ENCODE data around the gene CHRNE.

The CHRNE gene

DNA sequence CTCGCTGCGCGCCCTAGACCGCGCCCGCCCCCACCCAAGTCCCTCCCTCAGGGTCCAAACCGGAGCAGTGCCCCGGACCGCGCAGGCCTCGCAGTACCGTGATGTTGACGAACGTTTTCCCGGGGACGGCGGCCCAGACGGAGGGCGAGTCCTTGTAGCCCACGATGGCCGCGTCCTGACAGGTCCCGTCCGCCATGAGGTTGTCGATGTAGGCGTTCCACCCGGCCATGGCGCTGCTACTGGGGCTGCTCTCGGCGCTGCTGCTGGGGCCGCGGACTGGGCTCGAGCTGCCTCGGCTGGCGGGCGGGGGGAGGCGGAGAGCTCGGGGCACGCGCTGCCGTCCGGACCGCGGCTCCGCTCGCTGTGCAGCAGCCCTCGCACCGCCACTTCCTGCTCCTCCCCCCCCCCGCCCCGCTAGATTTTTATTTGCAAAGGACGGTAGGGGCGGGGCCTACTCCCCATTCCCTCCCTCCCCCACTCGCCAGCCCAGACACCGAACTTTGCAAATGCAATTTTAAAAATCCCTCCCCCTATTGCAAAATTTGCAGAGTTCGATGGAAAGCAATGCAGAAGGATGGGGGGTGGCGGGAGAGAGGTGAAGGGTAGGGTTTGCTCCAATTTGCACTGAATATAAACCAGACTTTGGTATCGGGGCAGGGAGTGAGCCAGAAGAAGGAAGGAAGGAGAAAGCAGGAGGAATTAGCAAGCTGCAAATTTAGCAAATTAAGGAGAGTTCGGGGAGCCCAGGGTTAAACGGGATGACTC lies 45.5 kb upstream of the CHRNE start, which contains the start of gene PFN1:
PFN1 (minus strand) TSS at position 365 of the 765 bp plus-strand sequence; CDS start at position 229, 136 bp downstream.
- Histone ChIP-seq H2AFZ (ENCODE audit: low read depth, low read length) (peak within 1 kb of the TSS; percentile 36), H3K4me2 (ENCODE audit: low read length, poor library complexity, severe bottlenecking) (peak within 1 kb of the TSS; percentile 93)
- WGBS, result 0% methylated on average over 33 of the region's 59 CpGs

DNA sequence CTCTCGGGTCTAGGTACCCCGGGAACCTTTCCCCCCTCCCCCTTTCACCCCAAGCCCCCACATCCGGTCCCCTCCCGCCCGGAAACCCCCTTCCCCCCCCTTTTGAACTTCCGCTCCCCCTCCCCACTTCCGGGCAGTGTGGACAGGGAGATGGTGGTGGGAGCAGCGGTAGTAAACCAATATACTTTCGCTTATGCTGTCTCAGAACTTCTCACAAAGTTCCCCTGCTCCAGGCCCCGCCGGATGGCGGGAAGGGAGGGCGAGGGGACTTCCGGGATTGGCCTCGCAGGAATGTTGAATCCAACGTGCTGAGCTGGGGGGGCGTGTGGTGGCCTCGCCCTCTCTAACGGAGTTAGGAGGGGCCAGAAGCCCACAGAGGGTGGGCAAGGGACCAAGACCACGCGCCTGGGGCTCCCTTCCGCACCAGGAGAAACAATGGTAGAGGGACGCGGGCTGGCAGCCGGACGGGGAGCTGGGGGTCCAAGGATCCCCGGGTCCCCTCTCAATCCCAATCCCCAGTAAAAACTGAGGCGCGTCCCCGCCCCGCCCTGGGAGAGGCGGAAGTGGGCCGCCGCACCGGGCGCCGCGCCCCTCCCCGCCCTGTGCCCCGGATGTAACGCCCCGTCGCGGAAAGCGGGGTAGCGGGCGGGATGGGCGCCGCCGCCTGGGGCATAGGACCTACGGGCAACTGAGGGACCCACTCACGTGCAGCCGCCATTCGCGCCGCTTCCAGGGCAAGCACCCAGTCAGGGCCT lies 44.7 kb upstream of the CHRNE start:
- Histone ChIP-seq H2BK12ac (ENCODE audit: low read length in 2 of 2) (peak overlapping the region; percentile 22 to 87), H2BK120ac (ENCODE audit: low read depth, low read length) (peak overlapping the region; percentile 93), H3K9ac (ENCODE audit: low read length) (peak overlapping the region; percentile 97), H3K4me1 (ENCODE audit: control insufficient read depth, insufficient read depth, low read depth, low read length) (peaks cover 39% of the 10 kb centered on the region), H2BK15ac (ENCODE audit: low read depth, poor library complexity, severe bottlenecking) (peak overlapping the region; percentile 92), H2AK5ac (ENCODE audit: low read length, severe bottlenecking) (peak overlapping the region; percentile 99), H3K79me1 (replicated peaks; ENCODE audit: low read length, poor library complexity, severe bottlenecking) (peaks cover 9% of the 10 kb centered on the region), H3K36me3 (ENCODE audit: control insufficient read depth in 1 of 2, insufficient read depth in 2 of 2, low read depth in 1 of 2, low read length in 2 of 2) (peaks cover 37 to 43% of the 10 kb centered on the region in 2 experiments), H3K4me3 (ENCODE audit: insufficient read depth in 1 of 2, low read depth in 1 of 2, low read length in 2 of 2) (peak overlapping the region; percentile 95 to 100), H3K27ac (ENCODE audit: low read length, poor library complexity, severe bottlenecking) (peak overlapping the region; percentile 99), H3K9me3 (ENCODE audit: control insufficient read depth, low read length) (no peaks in the 10 kb centered on the region), H3K4me2 (ENCODE audit: low read length, poor library complexity, severe bottlenecking) (peak overlapping the region; percentile 60), H3K18ac (ENCODE audit: low read depth in 1 of 2, low read length in 2 of 2) (peak overlapping the region; percentile 100), H3K27me3 (ENCODE audit: control insufficient read depth in 1 of 2, insufficient read depth in 1 of 2, low read length in 2 of 2) (no peaks in the 10 kb centered on the region), H2AFZ (ENCODE audit: low read depth, low read length) (no peak overlapping the region), H3K14ac (ENCODE audit: low read length in 2 of 2) (peak overlapping the region; percentile 50 to 100), H2BK5ac (ENCODE audit: low read depth, low read length, poor library complexity, severe bottlenecking) (peak overlapping the region; percentile 99), H4K91ac (ENCODE audit: low read length) (peak overlapping the region; percentile 100), H3K23ac (ENCODE audit: low read length in 2 of 2) (peak overlapping the region in 1 of 2 experiments; percentile 98), H4K8ac (ENCODE audit: low read length) (peak overlapping the region; percentile 96), H3K4ac (ENCODE audit: low read depth in 1 of 2, low read length in 2 of 2) (peak overlapping the region; percentile 99 to 100)
- DNase-seq, result peak; percentile 81
- WGBS, result 0% methylated on average over 20 of the region's 56 CpGs

More for the DNA sequence above, 45.5 kb upstream of the CHRNE start, which contains the start of gene PFN1:
- H3K23ac ChIP-seq (ENCODE audit: low read length in 2 of 2), result peak within 1 kb of the TSS in 1 of 2 experiments; percentile 98
- H3K14ac ChIP-seq (ENCODE audit: low read length in 2 of 2), result peak within 1 kb of the TSS; percentile 50 to 100
- peak within 1 kb of the TSS; percentile 99 to 100 for H3K4ac ChIP-seq (ENCODE audit: low read depth in 1 of 2, low read length in 2 of 2)
- peak within 1 kb of the TSS; percentile 100 for H4K91ac ChIP-seq (ENCODE audit: low read length)
- peaks cover 44% of the 10 kb centered on the region for H3K4me1 ChIP-seq (ENCODE audit: control insufficient read depth, insufficient read depth, low read depth, low read length)
- H3K27ac ChIP-seq (ENCODE audit: low read length, poor library complexity, severe bottlenecking), result peak within 1 kb of the TSS; percentile 100
- peak within 1 kb of the TSS; percentile 96 for H4K8ac ChIP-seq (ENCODE audit: low read length)
- H2AK5ac ChIP-seq (ENCODE audit: low read length, severe bottlenecking), result peak within 1 kb of the TSS; percentile 99
- H2BK5ac ChIP-seq (ENCODE audit: low read depth, low read length, poor library complexity, severe bottlenecking), result peak within 1 kb of the TSS; percentile 99
- H2BK120ac ChIP-seq (ENCODE audit: low read depth, low read length), result peak within 1 kb of the TSS; percentile 93
- H2BK15ac ChIP-seq (ENCODE audit: low read depth, poor library complexity, severe bottlenecking), result peak within 1 kb of the TSS; percentile 92
- DNase-seq, result peak; percentile 96
- H3K9me3 ChIP-seq (ENCODE audit: control insufficient read depth, low read length), result no peaks in the 10 kb centered on the region
- H3K36me3 ChIP-seq (ENCODE audit: control insufficient read depth in 1 of 2, insufficient read depth in 2 of 2, low read depth in 1 of 2, low read length in 2 of 2), result peaks cover 29 to 35% of the 10 kb centered on the region in 2 experiments
- peak within 1 kb of the TSS; percentile 87 for H2BK12ac ChIP-seq (ENCODE audit: low read length in 2 of 2)
- H3K79me1 ChIP-seq (replicated peaks; ENCODE audit: low read length, poor library complexity, severe bottlenecking), result peaks cover 9% of the 10 kb centered on the region
- peak within 1 kb of the TSS; percentile 97 for H3K9ac ChIP-seq (ENCODE audit: low read length)
- no peaks in the 10 kb centered on the region for H3K27me3 ChIP-seq (ENCODE audit: control insufficient read depth in 1 of 2, insufficient read depth in 1 of 2, low read length in 2 of 2)
- peak within 1 kb of the TSS; percentile 100 for H3K18ac ChIP-seq (ENCODE audit: low read depth in 1 of 2, low read length in 2 of 2)
- H3K4me3 ChIP-seq (ENCODE audit: insufficient read depth in 1 of 2, low read depth in 1 of 2, low read length in 2 of 2), result peak within 1 kb of the TSS; percentile 95 to 100

DNA sequence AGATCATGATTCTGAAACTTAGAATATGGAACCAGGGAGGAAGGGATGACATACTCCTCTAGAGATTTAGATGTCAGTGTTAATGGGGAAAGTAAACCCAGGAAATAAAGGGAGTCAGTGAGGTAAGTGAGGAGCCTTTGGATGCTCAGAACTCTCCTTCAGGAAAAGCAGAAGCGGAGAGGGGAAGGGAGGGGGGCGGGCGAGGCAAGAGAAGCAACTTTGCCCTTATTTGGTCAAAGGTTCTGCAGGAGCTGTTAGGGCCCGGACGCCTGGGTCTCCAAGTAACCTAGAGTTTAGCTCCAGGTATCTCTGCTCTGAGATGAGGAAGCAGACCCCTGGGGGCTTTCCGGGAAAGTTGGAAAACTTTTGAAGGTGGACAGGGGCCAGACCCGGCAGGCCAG lies 44.1 kb upstream of the CHRNE start:
- H2AFZ ChIP-seq (ENCODE audit: low read depth, low read length), result no peak overlapping the region
- peak overlapping the region in 1 of 2 experiments; percentile 57 for H3K4ac ChIP-seq (ENCODE audit: low read depth in 1 of 2, low read length in 2 of 2)
- H2BK120ac ChIP-seq (ENCODE audit: low read depth, low read length), result no peak overlapping the region
- H3K9me3 ChIP-seq (ENCODE audit: control insufficient read depth, low read length), result no peaks in the 10 kb centered on the region
- peak overlapping the region; percentile 98 for H3K27ac ChIP-seq (ENCODE audit: low read length, poor library complexity, severe bottlenecking)
- 0% methylated on average over 4 of the region's 7 CpGs for WGBS
- peaks cover 9% of the 10 kb centered on the region for H3K79me1 ChIP-seq (replicated peaks; ENCODE audit: low read length, poor library complexity, severe bottlenecking)
- H3K27me3 ChIP-seq (ENCODE audit: control insufficient read depth in 1 of 2, insufficient read depth in 1 of 2, low read length in 2 of 2), result no peaks in the 10 kb centered on the region
- no peak overlapping the region for H4K91ac ChIP-seq (ENCODE audit: low read length)
- no peak overlapping the region for H4K8ac ChIP-seq (ENCODE audit: low read length)
- peaks cover 42 to 48% of the 10 kb centered on the region in 2 experiments for H3K36me3 ChIP-seq (ENCODE audit: control insufficient read depth in 1 of 2, insufficient read depth in 2 of 2, low read depth in 1 of 2, low read length in 2 of 2)
- peak overlapping the region in 1 of 2 experiments; percentile 35 for H3K18ac ChIP-seq (ENCODE audit: low read depth in 1 of 2, low read length in 2 of 2)
- H3K4me2 ChIP-seq (ENCODE audit: low read length, poor library complexity, severe bottlenecking), result peak overlapping the region; percentile 93
- no peak overlapping the region for H3K14ac ChIP-seq (ENCODE audit: low read length in 2 of 2)
- H2BK12ac ChIP-seq (ENCODE audit: low read length in 2 of 2), result no peak overlapping the region
- no peak for DNase-seq
- H2BK5ac ChIP-seq (ENCODE audit: low read depth, low read length, poor library complexity, severe bottlenecking), result peak overlapping the region; percentile 53
- no peak overlapping the region for H2BK15ac ChIP-seq (ENCODE audit: low read depth, poor library complexity, severe bottlenecking)
- peaks cover 42% of the 10 kb centered on the region for H3K4me1 ChIP-seq (ENCODE audit: control insufficient read depth, insufficient read depth, low read depth, low read length)
- no peak overlapping the region for H3K23ac ChIP-seq (ENCODE audit: low read length in 2 of 2)
- peak overlapping the region; percentile 95 to 100 for H3K4me3 ChIP-seq (ENCODE audit: insufficient read depth in 1 of 2, low read depth in 1 of 2, low read length in 2 of 2)
- peak overlapping the region; percentile 97 for H3K9ac ChIP-seq (ENCODE audit: low read length)
- peak overlapping the region; percentile 61 for H2AK5ac ChIP-seq (ENCODE audit: low read length, severe bottlenecking)
